Psoas muscle (tissue), 8 donors: ENCODE data around the gene UACA. TPM values are rescaled to one million over a fixed set of nuclear protein-coding genes. Genes with fewer than 3 reads are reported as not detected.

Experiments
- ATAC-seq, 4 donors: fragments of 200-7000 bp; cut with Tn5 transposase; one replicate each; pipeline ENCODE4 v1.9.1; 2020; ENCODE audit warnings: moderate library complexity in 3 of 4, mild to moderate bottlenecking in 2 of 4
- DNase-seq, 2 donors: peaks; one replicate each; pipeline ENCODE4 v3.0.0-alpha.2; 2020
- H3K27ac ChIP-seq: fragments of 200-600 bp; one replicate; pipeline ENCODE4 v1.8.0; 2022
- H3K27me3 ChIP-seq, 3 donors: fragments of 200-600 bp in 1 of 3; one replicate each; pipeline versions ENCODE4 v1.6.1 to v1.8.0; 2013 to 2022; ENCODE audit warnings: low read length in 2 of 3, mild to moderate bottlenecking in 2 of 3, moderate library complexity in 1 of 3; ENCODE audit not compliant: insufficient read depth in 3 of 3
- H3K36me3 ChIP-seq, 2 donors: fragments of 200-600 bp in 1 of 2; one replicate each; pipeline versions ENCODE4 v1.6.1 to v1.8.0; 2013 to 2022; ENCODE audit warnings: low read depth in 1 of 2, mild to moderate bottlenecking in 1 of 2, moderate library complexity in 1 of 2; ENCODE audit not compliant: insufficient read depth in 1 of 2
- H3K4me1 ChIP-seq: fragments of 200-600 bp; one replicate; pipeline ENCODE4 v1.8.0; 2022
- H3K4me3 ChIP-seq: fragments of 200-600 bp; one replicate; pipeline ENCODE4 v1.8.0; 2022; ENCODE audit warnings: mild to moderate bottlenecking
- H3K9me3 ChIP-seq: fragments of 200-600 bp; one replicate; pipeline ENCODE4 v1.8.0; 2022
- CTCF ChIP-seq: fragments of 200-600 bp; IDR thresholded peaks from one replicate; pipeline ENCODE4 v1.8.0; 2022; ENCODE audit warnings: antibody characterized with exemption
- WGBS, 3 donors: extraction: QIAGEN DNeasy Blood & Tissue Kit; methylation state at CpG; one replicate each; pipeline versions ENCODE4 v1.1.6 to v1.1.7; 2013; 5-methylcytosine and 5-hydroxymethylcytosine counted together
- intact Hi-C, 2 donors: fragments of 100-400 bp; cut with DNase I; formaldehyde crosslinking; loops; one replicate each; pipeline versions ENCODE4 v1.11.0 to v1.14.2; 2022
- polyA plus RNA-seq, 3 donors: library from polyadenylated mRNA; stranded (reverse); fragments of 200-250 nt; gene quantifications; one replicate each; pipeline ENCODE4 v1.2.3, GENCODE V29; 2013
- total RNA-seq, 4 donors: library from RNA; stranded (reverse); fragmentation: NEBNext Ultra II Directional in 2 of 4; extraction: Animal tissue kit (Norgen Biotek cat#: 25700) in 2 of 4; gene quantifications; one replicate each; pipeline versions ENCODE4 v1.2.1 to v1.2.4, GENCODE V29; 2021 to 2023
- donor health status: healthy with polysubstance abuse.
- donor health status: DM: no; HTN: no; CAD: no; lungs with moderate emphysema.
- donor health status: Bipolar disorder and iron deficiency.
- donor health status: healthy.
- donor health status: DM: yes; HTN: yes; CAD: no.
- donor health status: DM: no; HTN: no; CAD: no.
- donor health status: DM: no; HTN: no; CAD: no.
- donor health status: DM: yes; HTN: yes; CAD: no.

Gene UACA
- total and polyA plus RNA-seq, 7 donors, result 17.0 to 426 (median 138) TPM

DNA sequence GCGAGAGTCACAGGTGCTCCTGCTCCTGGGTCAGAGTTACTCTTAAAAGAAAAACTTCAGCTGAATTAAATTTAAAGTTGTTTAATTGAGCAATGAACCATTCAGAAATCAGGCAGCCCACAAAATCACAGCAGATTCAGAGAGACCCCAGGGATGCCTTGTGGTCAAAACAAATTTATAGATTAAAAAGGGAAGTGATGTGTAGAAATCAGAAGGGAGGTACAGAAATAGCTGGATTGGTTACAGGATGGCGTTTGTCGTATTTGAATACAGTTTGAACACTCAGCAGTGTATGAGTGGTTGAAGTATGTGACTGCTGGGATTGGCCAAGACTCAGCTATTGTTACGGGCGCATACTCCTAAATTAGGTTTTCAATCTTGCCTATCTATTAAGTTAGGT lies 58.6 kb downstream of the UACA start:
- peak overlapping the region; percentile 85 for H3K27ac ChIP-seq
- no peak overlapping the region for H3K4me3 ChIP-seq
- no peaks in the 10 kb centered on the region for H3K9me3 ChIP-seq
- WGBS, 3 donors, result 75 to 95% (median 81%) methylated on average over 5 of the region's 5 CpGs
- DNase-seq (no peak), ATAC-seq (no peak)
- no peaks in the 10 kb centered on the region for H3K36me3 ChIP-seq
- no peak for TF ChIP-seq CTCF
- intact Hi-C loops, result no loop called here
- H3K27me3 ChIP-seq, result no peaks in the 10 kb centered on the region
- H3K4me1 ChIP-seq, result peaks cover 58% of the 10 kb centered on the region

GRCh38 chr15:70704166-70704565 lies 59.2 kb downstream of the UACA start:
- H3K4me1 ChIP-seq, result peaks cover 60% of the 10 kb centered on the region
- no peak for TF ChIP-seq CTCF
- intact Hi-C loops, result no loop called here
- ATAC-seq, result no peak
- H3K27me3 ChIP-seq, result no peaks in the 10 kb centered on the region
- no peak for DNase-seq
- peak overlapping the region; percentile 85 for H3K27ac ChIP-seq
- H3K4me3 ChIP-seq, result no peak overlapping the region
- no peaks in the 10 kb centered on the region for H3K36me3 ChIP-seq
- H3K9me3 ChIP-seq, result no peaks in the 10 kb centered on the region
- WGBS, 3 donors, result 87 to 94% (median 91%) methylated on average over 2 of the region's 2 CpGs

DNA sequence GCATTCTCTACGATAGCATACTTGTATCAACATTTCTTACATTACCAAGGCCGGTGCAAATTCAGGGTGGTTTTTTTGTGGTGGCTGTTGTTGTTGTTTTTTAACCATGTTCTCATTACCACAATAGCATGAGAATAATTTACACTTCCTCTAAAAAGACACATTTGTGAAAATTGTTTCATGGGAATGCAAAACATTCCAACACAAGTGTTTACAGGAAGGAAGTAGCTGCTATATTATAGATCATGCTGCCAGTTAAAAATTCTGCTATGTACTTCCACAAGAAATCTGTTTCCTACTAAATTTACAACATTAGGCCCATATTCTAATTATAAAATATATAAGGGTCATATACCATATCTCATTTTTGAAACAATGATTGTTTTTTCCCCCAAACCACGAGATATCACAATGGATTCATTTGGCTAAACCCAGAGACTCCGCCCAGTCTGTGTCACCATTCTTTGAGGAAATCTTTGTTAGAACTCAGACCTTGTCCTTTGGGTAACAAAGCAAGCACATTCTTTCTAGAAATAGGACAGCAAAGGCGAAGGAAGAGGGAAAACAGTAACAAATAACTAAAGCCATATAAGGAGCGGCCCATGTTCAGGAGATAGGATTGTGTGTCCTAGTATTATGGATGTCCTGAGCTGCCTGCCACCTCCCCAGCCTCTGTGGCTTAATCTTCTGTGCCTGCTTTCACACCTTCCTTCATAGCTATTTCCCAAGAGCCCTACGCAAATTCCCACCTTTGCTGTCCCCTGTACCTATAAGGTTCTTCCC lies 60.1 kb downstream of the UACA start:
- no peak for TF ChIP-seq CTCF
- Histone ChIP-seq H3K4me1 (peaks cover 65% of the 10 kb centered on the region), H3K4me3 (peak overlapping the region; percentile 61), H3K36me3 (no peaks in the 10 kb centered on the region), H3K9me3 (no peaks in the 10 kb centered on the region), H3K27me3 (no peaks in the 10 kb centered on the region), H3K27ac (peak overlapping the region; percentile 85)
- DNase-seq (no peak), ATAC-seq (peak in 3 of 4 donors; percentile 37 to 59 (median 55))
- intact Hi-C loops, result no loop called here
- WGBS, 3 donors, result 45 to 62% (median 51%) methylated on average over 7 of the region's 7 CpGs

DNA sequence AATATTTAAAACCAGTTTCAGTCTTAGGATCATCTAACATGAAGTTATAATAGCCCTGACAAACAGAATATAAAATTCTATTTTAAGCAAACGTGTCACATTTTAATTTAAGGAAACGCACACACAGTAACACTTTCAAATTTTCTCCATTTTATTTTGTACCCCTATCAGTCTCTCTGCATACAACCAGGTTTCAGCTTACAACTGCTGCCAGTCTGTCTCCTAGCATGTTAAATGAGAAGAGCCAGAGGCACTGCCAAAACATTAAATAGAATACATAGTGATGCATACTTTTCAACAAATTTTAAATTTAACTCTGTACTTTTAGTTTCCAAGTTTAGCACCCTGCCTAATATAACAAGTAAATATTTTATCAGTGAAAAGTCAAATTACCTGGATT lies 60.8 kb downstream of the UACA start:
- Histone ChIP-seq H3K9me3 (no peaks in the 10 kb centered on the region), H3K4me3 (peak overlapping the region; percentile 61), H3K27me3 (no peaks in the 10 kb centered on the region), H3K27ac (peak overlapping the region; percentile 85), H3K4me1 (peaks cover 72% of the 10 kb centered on the region), H3K36me3 (no peaks in the 10 kb centered on the region)
- DNase-seq (no peak), ATAC-seq (peak; percentile 50 to 70 (median 56))
- intact Hi-C loops, result no loop called here
- TF ChIP-seq CTCF, result no peak
- WGBS, 3 donors, result 12 to 22% (median 12%) methylated on average over 2 of the region's 2 CpGs
